Left cardiac atrium (tissue), 4 donors: ENCODE data around the gene DNMBP. TPM values are rescaled to one million over a fixed set of nuclear protein-coding genes. Genes with fewer than 3 reads are reported as not detected.

Experiments
- ATAC-seq, 2 donors: fragments of 200-7000 bp; cut with Tn5 transposase; one replicate each; pipeline ENCODE4 v1.9.1; 2020; ENCODE audit warnings: mild to moderate bottlenecking in 2 of 2, moderate library complexity in 2 of 2
- DNase-seq: peaks from one replicate; pipeline ENCODE4 v3.0.0-alpha.2; 2020
- intact Hi-C, 2 donors: fragments of 100-400 bp; cut with DNase I; formaldehyde crosslinking; loops; one replicate each; pipeline versions ENCODE4 v1.14.1 to v1.15.1; 2022 to 2023
- long read RNA-seq: library from polyadenylated mRNA; unstranded; transcript quantifications from one replicate; pipeline ENCODE4 v2.0.0, GENCODE V29; 2021
- total RNA-seq, 2 donors: library from RNA; stranded (reverse); fragmentation: NEBNext Ultra II Directional; extraction: Animal tissue kit (Norgen Biotek cat#: 25700); gene quantifications; one replicate each; pipeline ENCODE4 v1.2.1, GENCODE V29; 2021
- donor health status: DM: no; HTN: yes; CAD: no.
- donor health status: DM: no; HTN: yes; CAD: no; lungs with severe emphysema.
- donor health status: DM: yes; HTN: yes; CAD: no.
- donor health status: Dilated cardiomyopathy.

DNMBP gene, protein sequence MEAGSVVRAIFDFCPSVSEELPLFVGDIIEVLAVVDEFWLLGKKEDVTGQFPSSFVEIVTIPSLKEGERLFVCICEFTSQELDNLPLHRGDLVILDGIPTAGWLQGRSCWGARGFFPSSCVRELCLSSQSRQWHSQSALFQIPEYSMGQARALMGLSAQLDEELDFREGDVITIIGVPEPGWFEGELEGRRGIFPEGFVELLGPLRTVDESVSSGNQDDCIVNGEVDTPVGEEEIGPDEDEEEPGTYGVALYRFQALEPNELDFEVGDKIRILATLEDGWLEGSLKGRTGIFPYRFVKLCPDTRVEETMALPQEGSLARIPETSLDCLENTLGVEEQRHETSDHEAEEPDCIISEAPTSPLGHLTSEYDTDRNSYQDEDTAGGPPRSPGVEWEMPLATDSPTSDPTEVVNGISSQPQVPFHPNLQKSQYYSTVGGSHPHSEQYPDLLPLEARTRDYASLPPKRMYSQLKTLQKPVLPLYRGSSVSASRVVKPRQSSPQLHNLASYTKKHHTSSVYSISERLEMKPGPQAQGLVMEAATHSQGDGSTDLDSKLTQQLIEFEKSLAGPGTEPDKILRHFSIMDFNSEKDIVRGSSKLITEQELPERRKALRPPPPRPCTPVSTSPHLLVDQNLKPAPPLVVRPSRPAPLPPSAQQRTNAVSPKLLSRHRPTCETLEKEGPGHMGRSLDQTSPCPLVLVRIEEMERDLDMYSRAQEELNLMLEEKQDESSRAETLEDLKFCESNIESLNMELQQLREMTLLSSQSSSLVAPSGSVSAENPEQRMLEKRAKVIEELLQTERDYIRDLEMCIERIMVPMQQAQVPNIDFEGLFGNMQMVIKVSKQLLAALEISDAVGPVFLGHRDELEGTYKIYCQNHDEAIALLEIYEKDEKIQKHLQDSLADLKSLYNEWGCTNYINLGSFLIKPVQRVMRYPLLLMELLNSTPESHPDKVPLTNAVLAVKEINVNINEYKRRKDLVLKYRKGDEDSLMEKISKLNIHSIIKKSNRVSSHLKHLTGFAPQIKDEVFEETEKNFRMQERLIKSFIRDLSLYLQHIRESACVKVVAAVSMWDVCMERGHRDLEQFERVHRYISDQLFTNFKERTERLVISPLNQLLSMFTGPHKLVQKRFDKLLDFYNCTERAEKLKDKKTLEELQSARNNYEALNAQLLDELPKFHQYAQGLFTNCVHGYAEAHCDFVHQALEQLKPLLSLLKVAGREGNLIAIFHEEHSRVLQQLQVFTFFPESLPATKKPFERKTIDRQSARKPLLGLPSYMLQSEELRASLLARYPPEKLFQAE (N-terminal part only)
- total RNA-seq = 1 to 10 TPM; 6.7 to 7.9 TPM
- long read RNA-seq, partial matches to known transcripts = 1 of 1 reads
- long read RNA-seq, other reads (novel, unspliced or antisense) = 0 of 1 reads

DNA sequence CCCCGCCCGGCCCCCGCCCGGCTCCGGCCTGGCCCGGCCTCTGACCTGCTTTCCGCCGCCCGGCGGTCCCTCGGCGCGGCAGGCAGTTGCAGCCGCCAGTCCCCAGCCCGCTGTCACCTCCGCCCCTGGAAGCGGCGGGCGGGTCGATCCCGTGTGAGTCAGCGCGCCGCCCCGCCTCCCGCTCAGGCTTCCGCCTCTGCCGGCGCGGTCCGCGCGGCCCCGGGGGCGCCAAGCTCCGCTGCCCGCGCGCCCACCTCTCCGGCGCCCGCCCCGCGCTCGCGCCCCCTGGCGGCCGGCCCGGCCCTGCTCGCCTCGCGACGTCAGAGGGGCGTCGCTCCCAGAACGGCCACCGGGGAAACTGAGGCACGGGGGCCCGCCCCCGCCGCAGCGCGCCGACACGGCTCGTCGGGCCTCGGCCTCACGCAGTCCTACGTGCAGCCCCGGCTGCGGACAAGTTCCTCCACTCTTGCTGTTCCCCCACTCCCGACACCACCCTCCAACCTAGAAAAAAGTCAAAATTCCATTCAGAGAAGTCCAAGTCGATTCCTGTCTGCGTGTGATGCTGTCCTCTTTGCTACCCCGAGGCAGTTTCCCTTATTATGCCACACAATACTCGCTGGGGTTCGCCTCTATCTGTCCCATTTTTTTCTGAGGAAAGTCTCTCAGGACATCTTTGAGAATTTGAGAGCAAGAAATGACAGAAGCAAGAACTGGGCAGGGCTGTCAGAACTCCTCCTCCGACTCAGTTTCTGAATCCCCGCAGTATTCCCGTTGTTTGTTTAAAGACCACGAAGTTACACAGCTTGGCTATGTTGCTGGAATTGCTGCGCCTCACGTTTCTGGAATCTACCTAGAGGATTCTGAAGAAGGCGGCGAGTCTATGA, at the start of gene DNMBP:
TSS of gene DNMBP (minus strand) at position 155 of the 884 bp plus-strand sequence. CDS start 37,823 bp downstream, outside the sequence.
- peak; percentile 90 to 98 for ATAC-seq
- intact Hi-C loops = loop anchor here in 1 of 2 donors (2.0 to 5.0 kb wide), 2 partner anchors 35 to 88 kb away; no protein-coding TSS in a partner anchor
- peak; percentile 91 for DNase-seq

DNA sequence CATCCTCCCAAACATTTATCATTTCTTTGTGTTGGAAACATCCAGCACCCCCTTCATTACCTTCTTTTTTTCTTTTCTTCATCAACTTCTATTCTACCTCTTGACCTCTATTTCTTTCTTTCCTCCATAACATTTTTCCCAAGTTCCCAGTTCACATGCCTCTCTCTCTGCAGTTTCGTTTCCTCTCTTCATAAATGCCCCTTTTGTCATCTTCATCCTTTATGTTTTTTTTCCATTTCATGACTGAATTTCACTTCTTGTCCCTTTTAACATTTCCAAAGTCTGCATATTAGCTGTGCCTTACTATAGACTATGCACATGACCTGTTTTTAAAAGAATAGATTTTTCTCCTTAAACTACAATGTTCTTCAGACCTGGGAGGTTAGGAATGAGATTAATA, 48.2 kb upstream of the DNMBP start:
- DNase-seq = no peak
- ATAC-seq = no peak
- intact Hi-C loops = no loop called here

DNA sequence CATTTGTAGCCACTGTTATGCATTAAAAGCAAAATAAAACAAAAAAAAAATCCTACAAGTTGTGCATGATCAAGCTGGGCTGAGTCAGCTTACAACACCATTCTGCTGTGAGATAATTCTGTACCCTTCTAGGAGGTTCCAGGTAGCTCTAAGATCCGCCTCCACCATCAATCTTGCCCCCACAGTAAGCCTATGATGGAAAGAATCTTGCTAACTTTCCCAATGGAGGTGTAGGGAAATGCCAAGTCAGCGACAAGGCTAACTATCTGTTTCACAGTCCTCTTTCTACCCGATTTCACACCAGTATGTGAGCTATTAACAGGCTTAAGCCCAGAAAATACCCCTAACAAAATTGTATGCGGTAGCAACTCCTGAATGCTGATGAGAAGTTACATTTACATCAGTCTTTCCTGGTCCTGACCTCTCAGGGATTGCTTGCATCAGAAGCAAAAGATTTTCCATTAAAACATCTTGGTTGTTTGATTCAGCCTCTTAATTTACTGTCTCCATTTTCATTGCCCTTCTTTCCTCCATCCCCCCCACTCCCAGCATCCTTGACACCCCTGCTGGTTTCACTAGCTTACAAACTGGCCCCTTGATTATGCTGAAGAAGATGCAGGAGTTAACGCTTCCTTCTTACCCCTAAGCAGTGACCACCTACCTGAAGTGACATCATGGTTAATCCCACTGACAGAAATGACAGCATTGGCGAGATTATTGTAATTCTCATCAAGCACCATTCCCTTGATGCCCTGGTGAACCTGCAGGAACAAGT, 44.1 kb upstream of the DNMBP start:
- DNase-seq (no peak), ATAC-seq (no peak)
- intact Hi-C loops = no loop called here

DNA sequence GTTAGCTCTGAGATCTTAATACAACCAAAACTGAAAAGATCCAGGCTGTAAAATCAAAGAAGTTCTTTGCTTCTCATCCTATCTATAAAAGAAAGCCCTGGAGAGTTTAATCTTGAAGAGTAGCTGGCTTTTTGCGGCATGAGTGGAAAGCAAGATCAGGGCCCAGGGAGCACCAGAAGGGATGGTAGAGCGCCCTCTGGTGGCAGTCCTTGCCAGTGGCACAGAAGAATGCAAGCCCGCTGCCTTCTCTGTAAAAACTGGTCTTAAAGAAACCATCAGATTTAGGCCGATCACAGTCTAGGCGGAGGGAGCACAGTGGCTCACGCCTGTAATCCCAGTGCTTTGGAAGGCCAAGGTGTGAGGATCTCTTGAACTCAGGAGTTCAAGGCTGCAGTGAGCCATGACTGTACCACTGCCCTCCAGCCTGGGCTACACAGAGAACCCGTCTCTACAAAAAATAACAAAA, 36.3 kb upstream of the DNMBP start:
- peak; percentile 77 to 89 for ATAC-seq
- intact Hi-C loops = loop anchor here (2.0 to 5.0 kb wide), 2 partner anchors 199 kb away; no protein-coding TSS in a partner anchor

DNA sequence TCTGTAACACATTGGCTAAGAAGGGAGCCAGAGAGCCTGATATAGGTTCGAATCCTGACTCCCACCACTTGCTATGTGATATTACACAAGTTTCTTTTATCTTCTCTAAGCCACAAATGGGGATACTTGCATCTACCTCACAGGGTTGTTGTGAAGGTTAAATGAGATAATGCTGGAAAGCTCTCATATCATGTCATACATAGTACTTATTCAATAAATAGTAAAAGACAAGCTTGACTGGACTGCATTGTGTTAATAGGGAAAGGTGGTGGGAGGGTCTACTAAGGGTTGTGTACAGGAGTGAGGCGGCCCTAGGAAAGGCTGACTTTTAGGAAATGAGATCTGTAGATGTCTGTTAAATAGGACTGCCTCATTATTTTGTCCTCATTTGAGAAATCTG, 35.8 kb upstream of the DNMBP start:
- intact Hi-C loops = loop anchor here in 1 of 2 donors (2.0 to 5.0 kb wide), 2 partner anchors 37 to 198 kb away; partner anchors contain the start of gene DNMBP
- ATAC-seq = no peak
- DNase-seq = no peak

More for the DNA sequence above, 36.3 kb upstream of the DNMBP start:
- peak; percentile 91 for DNase-seq

DNA sequence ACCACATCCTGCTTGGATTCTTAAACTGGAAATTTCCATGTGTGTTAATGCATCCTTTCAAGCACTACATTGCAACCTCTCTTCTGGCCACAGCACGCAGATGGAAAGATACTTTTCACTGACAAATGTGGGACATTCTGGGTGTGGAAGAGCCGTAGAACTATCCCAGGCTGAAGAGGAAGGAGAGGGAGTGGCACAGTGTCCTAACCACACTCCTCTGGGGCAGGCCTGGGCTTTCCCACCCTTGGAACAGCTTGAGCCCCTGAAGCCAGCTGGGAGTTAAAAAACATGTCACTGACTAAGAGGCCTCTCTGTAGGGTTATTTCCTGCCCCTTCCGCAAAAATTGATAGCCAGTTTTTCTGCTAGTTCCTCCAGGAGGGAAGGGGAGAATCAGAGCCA, 34.0 kb upstream of the DNMBP start:
- ATAC-seq = peak; percentile 66 to 91
- peak; percentile 59 for DNase-seq
- intact Hi-C loops = loop anchor here in 1 of 2 donors (2.0 kb wide), 1 partner anchor 35 kb away; the partner anchor contains the start of gene DNMBP

DNA sequence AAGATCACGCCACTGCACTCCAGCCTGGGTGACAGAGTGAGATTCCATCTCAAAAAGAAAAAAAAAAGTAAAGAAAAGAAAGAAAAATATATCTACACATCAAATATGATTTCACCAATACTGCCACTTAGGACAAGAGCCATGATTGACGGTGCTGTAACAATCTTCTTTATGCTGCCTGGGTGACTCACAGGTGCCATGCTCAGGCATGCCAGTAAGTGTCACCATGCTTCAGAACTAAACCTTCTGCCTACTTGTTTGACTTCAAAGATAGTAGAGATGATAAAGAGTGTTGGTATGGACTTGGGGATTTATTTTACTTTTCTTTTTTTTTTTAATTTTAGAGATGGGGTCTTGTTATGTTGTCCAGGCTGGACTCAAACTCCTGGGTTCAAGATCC, 33.6 kb upstream of the DNMBP start:
- no peak for ATAC-seq

DNA sequence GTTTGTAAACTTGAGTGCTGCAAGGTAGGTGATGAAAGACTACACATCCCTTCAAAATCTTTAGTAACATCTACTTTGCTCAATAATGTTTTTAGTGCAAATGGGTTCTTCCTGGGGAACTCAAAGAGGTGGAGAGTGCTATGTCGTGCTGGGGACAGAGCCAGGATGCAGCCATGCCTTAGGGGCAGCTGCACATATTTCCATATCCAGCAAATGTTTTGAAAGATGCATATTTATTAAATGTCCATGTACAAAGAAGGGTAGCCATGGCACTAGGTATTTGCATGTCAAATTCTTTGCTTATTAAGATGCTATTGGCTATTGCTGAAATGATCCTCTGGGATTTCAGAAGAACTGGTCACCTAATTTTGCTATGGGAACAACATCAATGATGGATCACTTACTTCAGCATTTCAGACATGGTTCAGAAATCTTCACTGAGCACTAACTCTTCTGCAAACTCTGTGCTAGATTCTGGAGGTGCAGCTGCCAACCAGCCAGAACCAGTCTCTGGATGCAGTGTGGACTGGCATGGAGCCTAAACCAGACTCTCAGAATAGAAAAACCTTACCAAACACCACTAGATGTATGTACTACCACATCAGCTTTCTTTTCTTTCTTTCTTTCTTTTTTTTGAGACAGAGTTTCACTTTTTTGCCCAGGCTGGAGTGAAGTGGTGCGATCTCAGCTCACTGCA, 31.7 kb upstream of the DNMBP start:
- intact Hi-C loops = no loop called here
- DNase-seq = no peak
- no peak for ATAC-seq

More for the DNA sequence above, 33.6 kb upstream of the DNMBP start:
- intact Hi-C loops = no loop called here
- no peak for DNase-seq

DNA sequence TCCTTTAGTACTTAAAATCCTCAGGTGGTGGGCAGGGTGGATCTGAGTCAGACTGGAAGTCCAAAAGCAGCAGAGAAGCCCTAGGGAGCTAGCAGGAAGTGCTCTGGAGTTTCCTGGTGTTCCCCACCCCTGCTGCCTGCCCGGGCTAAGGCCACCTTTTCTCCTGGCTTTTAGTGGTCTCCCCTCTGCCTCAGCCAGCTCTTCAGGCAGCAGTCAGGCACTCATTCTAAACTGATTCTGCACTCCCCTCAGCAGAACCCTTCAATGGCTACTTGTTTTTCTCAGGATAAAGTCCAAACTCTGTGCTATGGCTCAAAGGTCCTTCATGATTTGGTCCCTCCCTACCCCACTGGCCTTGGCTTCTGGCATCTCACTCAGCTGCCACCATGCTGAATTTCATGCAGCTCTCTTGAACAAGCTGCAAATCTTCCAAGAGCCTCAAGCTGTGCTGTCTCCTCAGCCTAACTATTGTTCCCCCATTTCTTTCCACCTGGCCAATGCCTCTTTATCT, 28.9 kb upstream of the DNMBP start:
- DNase-seq (peak; percentile 21), ATAC-seq (peak in 1 of 2 donors; percentile 58)
- intact Hi-C loops = no loop called here

DNA sequence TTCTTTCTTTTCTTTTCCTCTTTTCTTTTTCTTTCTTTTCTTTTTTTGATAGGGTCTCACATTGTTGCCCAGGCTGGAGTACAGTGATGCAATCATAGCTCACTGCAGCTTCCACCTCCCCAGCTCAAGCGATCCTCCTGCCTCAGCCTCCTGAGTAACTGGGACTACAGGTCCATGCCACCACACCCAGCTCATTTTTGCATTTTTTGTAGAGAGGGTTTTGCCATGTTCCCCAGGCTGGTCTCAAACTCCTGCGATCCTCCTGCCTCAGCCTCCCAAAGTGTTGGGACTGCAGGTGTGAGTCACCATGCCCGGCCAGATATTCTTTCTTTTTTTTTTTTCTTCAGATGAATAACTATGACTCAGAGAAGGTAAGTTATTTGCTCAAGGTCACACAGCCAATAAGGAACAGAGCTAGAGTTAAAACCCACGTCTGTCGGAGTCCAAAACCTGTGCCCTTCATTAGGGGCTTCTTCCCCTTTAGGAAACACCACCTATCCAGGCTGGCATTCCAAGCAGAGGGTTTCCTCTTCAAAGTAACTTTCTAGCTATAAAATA, 28.1 kb upstream of the DNMBP start:
- no peak for ATAC-seq
- intact Hi-C loops = no loop called here
- no peak for DNase-seq

DNA sequence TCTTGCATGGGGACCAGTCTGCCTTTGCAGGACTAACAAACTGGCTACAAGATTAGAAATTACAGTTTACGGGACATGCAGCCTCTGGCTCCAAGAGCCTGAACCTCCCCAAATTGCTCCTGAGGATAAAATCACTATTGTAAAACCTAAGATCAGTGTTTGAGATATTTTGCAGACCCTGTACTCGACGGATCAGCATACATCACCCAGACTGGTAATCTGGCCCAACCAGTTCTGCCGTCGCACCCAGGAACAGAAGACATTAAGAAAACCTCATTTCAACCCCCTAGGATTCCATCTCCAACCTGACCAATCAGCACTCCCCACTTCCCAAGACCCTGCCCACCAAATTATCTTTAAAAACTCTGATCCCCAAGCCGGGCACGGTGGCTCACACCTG, 27.1 kb upstream of the DNMBP start:
- no peak for ATAC-seq
- no peak for DNase-seq
- intact Hi-C loops = no loop called here

DNA sequence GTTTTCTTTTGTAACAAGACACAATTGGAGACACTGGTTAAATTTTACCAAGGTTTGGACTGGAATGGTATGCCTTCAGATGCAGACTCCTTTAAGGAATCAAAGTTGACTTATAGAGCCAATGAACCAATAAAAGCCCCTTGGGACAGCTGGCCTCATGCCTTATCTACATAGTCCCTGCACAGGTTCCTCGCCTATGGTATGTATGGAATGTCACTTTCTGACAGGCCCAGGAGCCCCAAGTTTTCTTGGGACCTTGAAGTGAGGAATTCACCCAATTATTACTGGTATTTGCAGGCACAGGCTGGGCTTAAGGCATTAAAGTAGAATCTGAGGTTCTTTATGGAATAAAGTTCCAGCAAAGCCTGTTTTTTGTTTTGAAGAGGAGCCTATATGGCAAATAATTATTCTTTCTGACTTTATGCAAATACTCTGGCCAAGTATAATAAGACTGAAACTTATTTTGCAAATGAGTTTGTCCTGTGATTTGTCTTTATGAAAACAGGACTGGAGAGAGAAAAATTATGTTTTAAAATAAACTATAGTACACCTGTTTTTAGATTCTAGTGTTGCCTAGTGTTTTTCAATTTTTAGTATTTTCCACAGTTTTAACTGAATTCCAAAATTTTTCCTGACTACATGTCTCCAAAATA, 24.1 kb upstream of the DNMBP start:
- intact Hi-C loops = no loop called here

DNA sequence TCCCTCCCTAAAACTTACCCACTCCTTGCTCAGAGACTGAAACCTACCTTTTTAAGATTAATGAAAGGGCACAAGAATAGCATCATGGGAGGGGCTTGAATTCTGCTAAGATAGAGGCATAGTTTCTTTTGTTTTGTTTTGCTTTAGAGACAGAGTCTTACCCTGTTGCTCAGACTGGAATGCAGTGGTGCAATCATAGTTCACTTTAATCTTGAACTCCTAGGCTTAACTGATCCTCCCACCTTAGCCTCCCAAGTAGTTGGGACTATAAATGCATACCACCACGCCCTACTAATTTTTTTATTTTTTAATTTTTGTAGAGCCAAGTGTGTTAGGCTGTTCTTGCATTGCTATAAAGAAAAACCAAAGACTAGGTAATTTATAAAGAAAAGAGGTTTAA, 17.7 kb upstream of the DNMBP start:
- no peak for DNase-seq
- no peak for ATAC-seq
- intact Hi-C loops = no loop called here

More for the DNA sequence above, 24.1 kb upstream of the DNMBP start:
- ATAC-seq (no peak), DNase-seq (no peak)

DNA sequence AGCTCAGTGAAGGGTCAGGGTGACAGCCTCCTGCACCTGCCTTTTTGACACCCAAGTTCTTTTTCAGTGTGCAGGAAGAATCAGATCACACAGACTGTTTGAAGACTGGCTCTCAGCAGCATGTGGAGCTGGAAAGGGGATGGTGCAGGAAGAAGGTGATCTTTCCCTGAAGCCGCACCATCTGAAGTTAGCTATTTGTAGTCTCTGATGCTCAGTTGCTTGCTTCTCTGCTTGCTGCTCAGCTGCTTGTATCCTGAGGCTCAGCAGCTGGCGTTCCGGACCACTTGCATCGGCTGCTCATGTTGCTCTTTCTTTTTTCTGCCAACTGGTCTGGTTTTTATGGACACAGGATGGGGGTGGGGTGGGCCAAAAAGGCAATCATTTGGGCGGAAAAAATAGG, 15.8 kb upstream of the DNMBP start:
- ATAC-seq = no peak
- intact Hi-C loops = no loop called here
- DNase-seq = no peak

DNA sequence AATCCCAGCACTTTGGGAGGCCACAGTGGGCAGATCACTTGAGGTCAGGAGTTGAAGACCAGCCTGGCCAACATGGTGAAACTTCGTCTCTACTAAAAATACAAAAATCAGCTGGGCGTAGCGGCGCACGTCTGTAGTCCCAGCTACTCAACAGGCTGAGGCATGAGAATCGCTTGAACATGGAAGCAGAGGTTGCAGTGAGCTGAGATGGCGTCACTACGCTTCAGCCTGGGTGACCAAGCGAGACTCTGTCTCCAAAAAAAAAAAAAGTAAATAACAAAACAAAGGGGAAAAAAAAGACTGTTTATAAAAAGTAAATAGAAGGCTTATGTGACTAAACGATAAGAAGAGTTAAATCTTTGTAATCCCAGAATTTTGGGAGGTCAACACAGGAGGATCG, 15.0 kb upstream of the DNMBP start:
- intact Hi-C loops = no loop called here
- ATAC-seq (no peak), DNase-seq (no peak)
